Neural progenitor cell (in vitro differentiated cells): ENCODE measurements around the gene TUBB2A. TPM values are rescaled to one million over a fixed set of nuclear protein-coding genes. Genes with fewer than 3 reads are reported as not detected.

Source experiments
- DNase-seq: peaks from one replicate; pipeline ENCODE4 v3.0.0-alpha.2; 2016; ENCODE audit warnings: low spot score
- H2AFZ ChIP-seq: fragments of 200-600 bp; sonication (generic); replicated peaks from 2 replicates; pipeline ENCODE4 v1.6.1; 2016; ENCODE audit warnings: antibody characterized with exemption
- H3F3A ChIP-seq: fragments of 200-600 bp; sonication (generic); 2 replicates; pipeline ENCODE4 v1.6.1; 2016; ENCODE audit warnings: antibody characterized with exemption, low read depth
- H3K27ac ChIP-seq: fragments of 200-600 bp; sonication (generic); 2 replicates; pipeline ENCODE4 v1.5.1; 2016; ENCODE audit warnings: mild to moderate bottlenecking
- H3K27me3 ChIP-seq: fragments of 200-600 bp; sonication (generic); 2 replicates; pipeline ENCODE4 v1.6.1; 2016; ENCODE audit warnings: mild to moderate bottlenecking, moderate library complexity
- H3K36me3 ChIP-seq: fragments of 200-600 bp; sonication (generic); 2 replicates; pipeline ENCODE4 v1.5.1; 2016
- H3K4me1 ChIP-seq: fragments of 200-600 bp; sonication (generic); 2 replicates; pipeline ENCODE4 v1.6.1; 2016; ENCODE audit warnings: mixed run types
- H3K4me2 ChIP-seq: fragments of 200-600 bp; sonication (generic); 2 replicates; pipeline ENCODE4 v1.6.1; 2016
- H3K4me3 ChIP-seq: fragments of 200-600 bp; sonication (generic); 2 replicates; pipeline ENCODE4 v1.5.1; 2016
- H3K79me2 ChIP-seq: fragments of 200-600 bp; sonication (generic); 2 replicates; pipeline ENCODE4 v1.6.1; 2016; ENCODE audit warnings: low read depth
- H3K9ac ChIP-seq: fragments of 200-600 bp; sonication (generic); 2 replicates; pipeline ENCODE4 v1.6.1; 2016
- H3K9me3 ChIP-seq: fragments of 200-600 bp; sonication (generic); 2 replicates; pipeline ENCODE4 v1.5.1; 2016; ENCODE audit warnings: low read depth
- H4K20me1 ChIP-seq: fragments of 200-600 bp; sonication (generic); 2 replicates; pipeline ENCODE4 v1.6.1; 2016; ENCODE audit warnings: low read depth
- H3K27ac Mint-ChIP-seq: 3 replicates; pipeline ENCODE4 v1.8.0; 2021; ENCODE audit warnings: mixed read lengths
- H3K27me3 Mint-ChIP-seq: 2 replicates; pipeline ENCODE4 v1.8.0; 2022; ENCODE audit warnings: low read depth, mild to moderate bottlenecking, inconsistent platforms, moderate library complexity, mixed read lengths; ENCODE audit not compliant: insufficient read depth
- H3K36me3 Mint-ChIP-seq: 3 replicates; pipeline ENCODE4 v1.8.0; 2021; ENCODE audit warnings: mixed read lengths
- H3K4me1 Mint-ChIP-seq: 3 replicates; pipeline ENCODE4 v1.8.0; 2021; ENCODE audit warnings: mixed read lengths
- H3K4me3 Mint-ChIP-seq: 3 replicates; pipeline ENCODE4 v1.8.0; 2021; ENCODE audit warnings: mild to moderate bottlenecking, moderate library complexity, mixed read lengths
- H3K9me3 Mint-ChIP-seq: 3 replicates; pipeline ENCODE4 v1.8.0; 2020; ENCODE audit warnings: mixed read lengths
- CTCF ChIP-seq: fragments of 200-600 bp; sonication (generic); IDR thresholded peaks from 2 replicates; pipeline ENCODE4 v1.5.1; 2017; ENCODE audit warnings: antibody characterized with exemption, mild to moderate bottlenecking
- EZH2 ChIP-seq: fragments of 200-600 bp; sonication (generic); IDR thresholded peaks from 2 replicates; pipeline ENCODE4 v1.6.1; 2017; ENCODE audit warnings: antibody characterized with exemption, mild to moderate bottlenecking, moderate library complexity
- EZH2phosphoT487 ChIP-seq: fragments of 200-600 bp; sonication (generic); IDR thresholded peaks from 2 replicates; pipeline ENCODE4 v1.6.1; 2017; ENCODE audit warnings: antibody characterized with exemption
- total RNA-seq: library from RNA; depleted of rRNA; stranded (reverse); fragments of >200 nt; gene quantifications from 2 replicates; pipeline ENCODE4 v1.2.3, GENCODE V29; 2015; ENCODE audit warnings: low replicate concordance

TUBB2A gene
- total RNA-seq, 1 donor from 2014 or later = 57.9 TPM

- Histone ChIP-seq H3K4me1 (peaks cover 15% of the 10 kb centered on the region), H3K4me3 (no peak overlapping the region), H3K27ac (no peak overlapping the region), H3K36me3 (no peaks in the 10 kb centered on the region), H3K9me3 (no peaks in the 10 kb centered on the region), H3K9ac (no peak overlapping the region), H2AFZ (no peak overlapping the region), H3K4me2 (no peak overlapping the region), H3K27me3 (no peaks in the 10 kb centered on the region), H3F3A (peaks cover 12% of the 10 kb centered on the region), H4K20me1 (no peaks in the 10 kb centered on the region), H3K79me2 (no peaks in the 10 kb centered on the region)
- H3K9me3 Mint-ChIP-seq = peaks cover 7% of the 10 kb centered on the region
- no peak for DNase-seq
- H3K27me3 Mint-ChIP-seq = peaks cover 2% of the 10 kb centered on the region
- peak overlapping the region; percentile 50 for H3K27ac Mint-ChIP-seq
- TF ChIP-seq EZH2 = no peak
- TF ChIP-seq EZH2phosphoT487 = no peak
- TF ChIP-seq CTCF = no peak
- H3K4me1 Mint-ChIP-seq = peaks cover 46% of the 10 kb centered on the region
- peaks cover 26% of the 10 kb centered on the region for H3K36me3 Mint-ChIP-seq
- no peak overlapping the region for H3K4me3 Mint-ChIP-seq
These were observed 30.9 kb upstream of the TUBB2A start for GRCh38 chr6:3188262-3188661.

GRCh38 chr6:3186974-3187382 lies 29.6 kb upstream of the TUBB2A start:
- H3K4me3 ChIP-seq = no peak overlapping the region
- H3K27ac ChIP-seq = no peak overlapping the region
- H2AFZ ChIP-seq = no peak overlapping the region
- no peak for DNase-seq
- peaks cover 2% of the 10 kb centered on the region for H3K27me3 Mint-ChIP-seq
- no peaks in the 10 kb centered on the region for H3K9me3 ChIP-seq
- no peaks in the 10 kb centered on the region for H3K36me3 ChIP-seq
- peaks cover 43% of the 10 kb centered on the region for H3K4me1 Mint-ChIP-seq
- no peak overlapping the region for H3K9ac ChIP-seq
- H3K27me3 ChIP-seq = no peaks in the 10 kb centered on the region
- no peaks in the 10 kb centered on the region for H3K79me2 ChIP-seq
- H4K20me1 ChIP-seq = no peaks in the 10 kb centered on the region
- no peak overlapping the region for H3K27ac Mint-ChIP-seq
- H3K4me2 ChIP-seq = no peak overlapping the region
- no peak for TF ChIP-seq CTCF
- TF ChIP-seq EZH2phosphoT487 = no peak
- TF ChIP-seq EZH2 = no peak
- peaks cover 16% of the 10 kb centered on the region for H3K4me1 ChIP-seq
- H3F3A ChIP-seq = peaks cover 5% of the 10 kb centered on the region
- peaks cover 7% of the 10 kb centered on the region for H3K9me3 Mint-ChIP-seq
- H3K36me3 Mint-ChIP-seq = peaks cover 26% of the 10 kb centered on the region
- H3K4me3 Mint-ChIP-seq = no peak overlapping the region

- no peaks in the 10 kb centered on the region for H4K20me1 ChIP-seq
- no peak overlapping the region for H3K4me3 Mint-ChIP-seq
- H3K4me1 Mint-ChIP-seq = peaks cover 36% of the 10 kb centered on the region
- H3K79me2 ChIP-seq = no peaks in the 10 kb centered on the region
- H3K27ac Mint-ChIP-seq = peak overlapping the region; percentile 42
- H2AFZ ChIP-seq = no peak overlapping the region
- DNase-seq = no peak
- no peak overlapping the region for H3K4me3 ChIP-seq
- H3K36me3 Mint-ChIP-seq = peaks cover 10% of the 10 kb centered on the region
- H3K27ac ChIP-seq = no peak overlapping the region
- H3K9me3 Mint-ChIP-seq = peaks cover 6% of the 10 kb centered on the region
- H3K27me3 ChIP-seq = no peaks in the 10 kb centered on the region
- peaks cover 5% of the 10 kb centered on the region for H3F3A ChIP-seq
- peaks cover 16% of the 10 kb centered on the region for H3K4me1 ChIP-seq
- no peak overlapping the region for H3K4me2 ChIP-seq
- H3K27me3 Mint-ChIP-seq = peaks cover 2% of the 10 kb centered on the region
- no peaks in the 10 kb centered on the region for H3K9me3 ChIP-seq
- TF ChIP-seq CTCF (no peak), EZH2 (no peak), EZH2phosphoT487 (no peak)
- H3K36me3 ChIP-seq = no peaks in the 10 kb centered on the region
- H3K9ac ChIP-seq = no peak overlapping the region
These were observed 25.7 kb upstream of the TUBB2A start for GRCh38 chr6:3183066-3183465.
